Activated CD4-positive, alpha-beta T cell treated with anti-CD3 and anti-CD28 coated beads, Interleukin-2, amount 10 ng/mL, durations not matched to agents 7 days and 5 days (primary cell): Measurements from ENCODE around the gene OAS3. TPM values are rescaled to one million over a fixed set of nuclear protein-coding genes. Genes with fewer than 3 reads are reported as not detected.
A peak's percentile ranks its signal among the peaks of the same experiment; 100 is the strongest.

Experiments
- CTCF ChIA-PET: fragments of 350-600 bp; sonication (Branson Sonifier 250); formaldehyde crosslinking; loops from one replicate; lab custom pipeline; 2021; ENCODE audit warnings: antibody characterized with exemption; lab: Charles Lee
- POLR2A ChIA-PET: fragments of 350-600 bp; sonication (Branson Sonifier 250); formaldehyde crosslinking; loops from one replicate; lab custom pipeline; 2021; ENCODE audit warnings: antibody characterized with exemption; lab: Charles Lee
- DNase-seq: peaks from one replicate; pipeline ENCODE4 v3.0.0-alpha.2; 2020
- H3K27ac Mint-ChIP-seq: one replicate; pipeline ENCODE4 v1.8.0; 2021; ENCODE audit warnings: mild to moderate bottlenecking, moderate library complexity, mixed read lengths
- H3K27me3 Mint-ChIP-seq: one replicate; pipeline ENCODE4 v1.8.0; 2021; ENCODE audit warnings: mixed read lengths
- H3K36me3 Mint-ChIP-seq: one replicate; pipeline ENCODE4 v1.8.0; 2021; ENCODE audit warnings: low read depth, mixed read lengths
- H3K4me1 Mint-ChIP-seq: one replicate; pipeline ENCODE4 v1.8.0; 2021; ENCODE audit warnings: mixed read lengths
- H3K4me3 Mint-ChIP-seq: one replicate; pipeline ENCODE4 v1.8.0; 2021; ENCODE audit warnings: mild to moderate bottlenecking, moderate library complexity, mixed read lengths
- H3K9me3 Mint-ChIP-seq: one replicate; pipeline ENCODE4 v1.8.0; 2021; ENCODE audit warnings: mixed read lengths
- total RNA-seq, 2 experiments: library from RNA; stranded (reverse); gene quantifications; one replicate each; pipeline ENCODE4 v1.2.3, GENCODE V29; 2021

Gene OAS3
- total RNA-seq, 2 experiments from 2014 or later: 202 to 204 TPM

DNA sequence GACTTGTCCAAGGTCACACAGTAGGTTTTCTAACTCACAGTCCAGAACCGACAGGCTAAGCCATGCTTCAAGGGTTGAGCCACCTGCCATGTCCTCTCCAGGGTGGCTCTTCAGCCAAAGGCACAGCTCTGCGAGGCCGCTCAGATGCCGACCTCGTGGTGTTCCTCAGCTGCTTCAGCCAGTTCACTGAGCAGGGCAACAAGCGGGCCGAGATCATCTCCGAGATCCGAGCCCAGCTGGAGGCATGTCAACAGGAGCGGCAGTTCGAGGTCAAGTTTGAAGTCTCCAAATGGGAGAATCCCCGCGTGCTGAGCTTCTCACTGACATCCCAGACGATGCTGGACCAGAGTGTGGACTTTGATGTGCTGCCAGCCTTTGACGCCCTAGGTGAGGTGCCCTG lies 27.4 kb downstream of the OAS3 start:
- ChIA-PET CTCF (interaction anchor here (1.2 kb wide), 1 partner anchor 12 kb away, joined by 4 read pairs; the partner anchor contains the start of gene OAS2), POLR2A (no interaction called here)
- Mint-ChIP-seq H3K27ac (no peak overlapping the region), H3K27me3 (no peaks in the 10 kb centered on the region), H3K9me3 (no peaks in the 10 kb centered on the region), H3K36me3 (peaks cover 92% of the 10 kb centered on the region), H3K4me3 (no peak overlapping the region), H3K4me1 (peaks cover 8% of the 10 kb centered on the region)
- DNase-seq: no peak

DNA sequence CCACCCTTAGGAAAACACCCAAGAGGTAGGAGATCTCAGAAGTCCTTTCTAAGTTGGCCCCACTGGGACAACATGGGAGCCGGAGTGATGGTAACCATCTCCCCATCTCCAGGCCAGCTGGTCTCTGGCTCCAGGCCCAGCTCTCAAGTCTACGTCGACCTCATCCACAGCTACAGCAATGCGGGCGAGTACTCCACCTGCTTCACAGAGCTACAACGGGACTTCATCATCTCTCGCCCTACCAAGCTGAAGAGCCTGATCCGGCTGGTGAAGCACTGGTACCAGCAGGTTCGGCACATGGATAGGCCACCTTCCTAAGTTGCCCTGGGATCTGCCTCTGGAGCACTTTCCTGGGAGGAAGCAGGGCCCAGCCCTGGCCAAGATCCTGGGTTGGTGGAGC lies 29.0 kb downstream of the OAS3 start:
- no peak overlapping the region for H3K27ac Mint-ChIP-seq

DNA sequence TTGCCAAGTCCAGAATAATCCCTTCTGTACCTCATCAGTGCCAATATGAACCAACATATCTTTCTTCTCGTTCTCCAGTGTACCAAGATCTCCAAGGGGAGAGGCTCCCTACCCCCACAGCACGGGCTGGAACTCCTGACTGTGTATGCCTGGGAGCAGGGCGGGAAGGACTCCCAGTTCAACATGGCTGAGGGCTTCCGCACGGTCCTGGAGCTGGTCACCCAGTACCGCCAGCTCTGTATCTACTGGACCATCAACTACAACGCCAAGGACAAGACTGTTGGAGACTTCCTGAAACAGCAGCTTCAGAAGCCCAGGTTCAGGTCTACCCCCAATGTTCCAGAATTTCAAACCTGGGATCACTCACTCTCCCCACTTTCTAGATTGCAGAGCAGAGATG lies 29.6 kb downstream of the OAS3 start:
- no peak overlapping the region for H3K27ac Mint-ChIP-seq
- ChIA-PET CTCF (interaction anchor here (2.8 kb wide), 1 partner anchor 10 kb away, joined by 14 read pairs; the partner anchor contains the start of gene OAS2), POLR2A (no interaction called here)
- H3K4me3 Mint-ChIP-seq: no peak overlapping the region
- no peak for DNase-seq
- peaks cover 82% of the 10 kb centered on the region for H3K36me3 Mint-ChIP-seq
- H3K4me1 Mint-ChIP-seq: no peaks in the 10 kb centered on the region
- no peaks in the 10 kb centered on the region for H3K27me3 Mint-ChIP-seq
- no peaks in the 10 kb centered on the region for H3K9me3 Mint-ChIP-seq

More for the DNA sequence above, 29.0 kb downstream of the OAS3 start:
- H3K4me3 Mint-ChIP-seq: no peak overlapping the region
- ChIA-PET CTCF (interaction anchor here (2.8 kb wide), 1 partner anchor 10 kb away, joined by 14 read pairs; the partner anchor contains the start of gene OAS2), POLR2A (no interaction called here)
- no peaks in the 10 kb centered on the region for H3K4me1 Mint-ChIP-seq
- DNase-seq: no peak
- no peaks in the 10 kb centered on the region for H3K27me3 Mint-ChIP-seq
- no peaks in the 10 kb centered on the region for H3K9me3 Mint-ChIP-seq
- H3K36me3 Mint-ChIP-seq: peaks cover 86% of the 10 kb centered on the region

DNA sequence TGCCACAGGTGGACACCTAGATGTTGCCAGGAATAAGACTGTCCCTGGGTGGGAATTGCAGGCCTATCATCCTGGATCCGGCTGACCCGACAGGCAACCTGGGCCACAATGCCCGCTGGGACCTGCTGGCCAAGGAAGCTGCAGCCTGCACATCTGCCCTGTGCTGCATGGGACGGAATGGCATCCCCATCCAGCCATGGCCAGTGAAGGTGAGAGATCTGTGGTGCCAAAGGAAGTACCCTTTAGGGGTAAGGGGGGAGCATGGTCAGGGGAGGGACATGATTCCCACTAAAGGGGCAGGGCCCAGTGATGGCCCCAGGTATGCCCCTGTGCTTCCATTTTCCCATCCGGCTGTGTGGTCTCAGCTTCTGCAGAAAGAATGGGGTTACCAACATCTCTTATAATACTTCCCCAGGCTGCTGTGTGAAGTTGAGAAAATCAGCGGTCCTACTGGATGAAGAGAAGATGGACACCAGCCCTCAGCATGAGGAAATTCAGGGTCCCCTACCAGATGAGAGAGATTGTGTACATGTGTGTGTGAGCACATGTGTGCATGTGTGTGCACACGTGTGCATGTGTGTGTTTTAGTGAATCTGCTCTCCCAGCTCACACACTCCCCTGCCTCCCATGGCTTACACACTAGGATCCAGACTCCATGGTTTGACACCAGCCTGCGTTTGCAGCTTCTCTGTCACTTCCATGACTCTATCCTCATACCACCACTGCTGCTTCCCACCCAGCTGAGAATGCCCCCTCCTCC lies 31.5 kb downstream of the OAS3 start:
- no peaks in the 10 kb centered on the region for H3K9me3 Mint-ChIP-seq
- H3K36me3 Mint-ChIP-seq: peaks cover 80% of the 10 kb centered on the region
- CTCF ChIA-PET: interaction anchor here (1.3 kb wide), 1 partner anchor 23 kb away, joined by 3 read pairs; no protein-coding TSS in a partner anchor
- POLR2A ChIA-PET: no interaction called here
- H3K27ac Mint-ChIP-seq: peak overlapping the region; percentile 16
- DNase-seq: no peak
- no peaks in the 10 kb centered on the region for H3K27me3 Mint-ChIP-seq
- H3K4me1 Mint-ChIP-seq: no peaks in the 10 kb centered on the region
- H3K4me3 Mint-ChIP-seq: no peak overlapping the region

DNA sequence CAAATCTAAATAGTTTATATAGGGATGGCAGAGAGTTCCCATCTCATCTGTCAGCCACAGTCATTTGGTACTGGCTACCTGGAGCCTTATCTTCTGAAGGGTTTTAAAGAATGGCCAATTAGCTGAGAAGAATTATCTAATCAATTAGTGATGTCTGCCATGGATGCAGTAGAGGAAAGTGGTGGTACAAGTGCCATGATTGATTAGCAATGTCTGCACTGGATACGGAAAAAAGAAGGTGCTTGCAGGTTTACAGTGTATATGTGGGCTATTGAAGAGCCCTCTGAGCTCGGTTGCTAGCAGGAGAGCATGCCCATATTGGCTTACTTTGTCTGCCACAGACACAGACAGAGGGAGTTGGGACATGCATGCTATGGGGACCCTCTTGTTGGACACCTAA lies 32.1 kb downstream of the OAS3 start:
- Mint-ChIP-seq H3K27ac (peak overlapping the region; percentile 16), H3K4me3 (no peak overlapping the region), H3K9me3 (no peaks in the 10 kb centered on the region), H3K4me1 (peaks cover 2% of the 10 kb centered on the region), H3K36me3 (peaks cover 75% of the 10 kb centered on the region), H3K27me3 (no peaks in the 10 kb centered on the region)
- ChIA-PET POLR2A (no interaction called here), CTCF (interaction anchor here (1.3 kb wide), 1 partner anchor 22 kb away, joined by 3 read pairs; no protein-coding TSS in a partner anchor)
- no peak for DNase-seq

DNA sequence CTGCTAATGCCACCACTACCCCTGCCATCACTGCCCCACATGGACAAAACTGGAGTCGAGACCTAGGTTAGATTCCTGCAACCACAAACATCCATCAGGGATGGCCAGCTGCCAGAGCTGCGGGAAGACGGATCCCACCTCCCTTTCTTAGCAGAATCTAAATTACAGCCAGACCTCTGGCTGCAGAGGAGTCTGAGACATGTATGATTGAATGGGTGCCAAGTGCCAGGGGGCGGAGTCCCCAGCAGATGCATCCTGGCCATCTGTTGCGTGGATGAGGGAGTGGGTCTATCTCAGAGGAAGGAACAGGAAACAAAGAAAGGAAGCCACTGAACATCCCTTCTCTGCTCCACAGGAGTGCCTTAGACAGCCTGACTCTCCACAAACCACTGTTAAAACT lies 33.0 kb downstream of the OAS3 start:
- H3K9me3 Mint-ChIP-seq: no peaks in the 10 kb centered on the region
- H3K4me1 Mint-ChIP-seq: peaks cover 7% of the 10 kb centered on the region
- H3K36me3 Mint-ChIP-seq: peaks cover 66% of the 10 kb centered on the region
- DNase-seq: no peak
- H3K27me3 Mint-ChIP-seq: no peaks in the 10 kb centered on the region
- no peak overlapping the region for H3K4me3 Mint-ChIP-seq
- POLR2A ChIA-PET: no interaction called here
- CTCF ChIA-PET: no interaction called here
- no peak overlapping the region for H3K27ac Mint-ChIP-seq

DNA sequence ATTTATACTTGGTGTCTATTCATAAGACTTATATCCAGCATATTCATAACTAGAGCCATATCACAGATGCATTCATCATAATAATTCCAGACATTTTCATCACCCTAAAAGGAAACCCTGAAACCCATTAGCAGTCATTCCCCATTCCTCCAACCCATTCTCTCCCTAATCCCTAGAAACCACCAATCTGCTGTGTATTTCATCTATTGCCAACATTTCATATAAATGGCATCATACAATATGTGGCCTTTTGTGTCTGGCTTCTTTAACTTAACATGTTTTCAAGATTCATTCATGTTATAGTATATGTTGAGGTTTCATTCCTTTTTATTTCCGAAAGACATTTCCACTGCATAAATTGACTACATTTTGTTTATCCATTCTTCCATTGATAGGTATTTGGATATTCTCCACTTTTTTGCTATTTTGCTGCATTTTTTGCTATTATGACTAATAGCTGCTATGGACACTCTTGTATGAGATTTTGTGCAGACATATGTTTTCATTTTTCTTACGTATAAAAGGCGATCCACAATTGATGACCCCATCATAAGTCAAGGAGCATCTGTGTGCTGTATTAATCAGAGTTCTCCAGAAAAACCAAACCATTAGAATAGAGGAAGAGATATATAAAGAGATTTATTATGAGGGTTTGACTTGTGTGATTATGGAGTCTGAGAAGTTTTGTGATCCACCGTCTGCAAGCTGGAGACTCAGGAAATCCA lies 34.9 kb downstream of the OAS3 start:
- Mint-ChIP-seq H3K4me1 (peaks cover 24% of the 10 kb centered on the region), H3K4me3 (no peak overlapping the region), H3K27ac (no peak overlapping the region), H3K27me3 (no peaks in the 10 kb centered on the region), H3K9me3 (no peaks in the 10 kb centered on the region), H3K36me3 (peaks cover 48% of the 10 kb centered on the region)
- DNase-seq: no peak
- POLR2A ChIA-PET: no interaction called here
- CTCF ChIA-PET: interaction anchor here (0.6 kb wide), 1 partner anchor 1070 kb away, joined by 3 read pairs; no protein-coding TSS in a partner anchor

DNA sequence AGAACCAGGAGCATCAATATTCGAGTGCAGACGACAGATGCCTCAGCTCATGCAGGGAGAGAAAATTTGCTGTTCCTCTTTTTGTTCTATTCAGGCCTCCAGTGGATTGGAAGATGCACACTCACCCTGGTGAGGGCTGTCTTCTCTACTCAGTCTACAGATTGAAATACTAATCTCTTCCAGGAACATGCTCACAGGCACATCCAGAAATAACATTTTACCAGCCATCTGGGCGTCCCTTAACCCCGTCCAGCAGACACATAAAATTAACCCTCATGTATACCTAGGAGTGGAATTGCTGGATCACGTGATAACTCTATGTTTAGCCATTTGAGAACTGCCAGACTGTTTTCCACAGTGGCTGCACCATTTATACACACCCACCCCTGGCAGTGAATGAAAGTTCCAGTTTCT lies 35.6 kb downstream of the OAS3 start:
- DNase-seq: no peak
- H3K27me3 Mint-ChIP-seq: no peaks in the 10 kb centered on the region
- H3K4me1 Mint-ChIP-seq: peaks cover 24% of the 10 kb centered on the region
- ChIA-PET POLR2A (no interaction called here), CTCF (no interaction called here)
- H3K9me3 Mint-ChIP-seq: no peaks in the 10 kb centered on the region
- H3K4me3 Mint-ChIP-seq: no peak overlapping the region
- H3K36me3 Mint-ChIP-seq: peaks cover 47% of the 10 kb centered on the region
- no peak overlapping the region for H3K27ac Mint-ChIP-seq

DNA sequence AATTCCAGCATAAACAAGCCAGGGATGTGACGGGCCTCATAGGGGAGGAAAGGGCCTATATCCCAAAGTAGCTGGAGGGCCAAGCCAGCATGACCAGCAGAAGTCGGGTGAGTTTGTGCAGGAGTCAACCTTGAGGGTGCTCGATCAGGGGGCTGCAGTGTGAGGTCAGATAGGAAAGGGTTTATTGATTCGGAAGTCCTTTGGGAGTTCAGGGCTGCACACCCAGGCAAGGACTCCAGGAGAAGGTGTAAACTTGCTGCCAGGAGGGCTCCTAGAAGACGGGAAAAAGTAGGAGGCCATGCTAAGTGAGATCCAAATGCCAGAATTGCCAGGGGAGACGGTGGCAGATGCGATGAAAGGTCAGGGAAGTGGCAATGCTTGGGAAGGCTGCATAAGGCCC lies 36.6 kb downstream of the OAS3 start:
- POLR2A ChIA-PET: interaction anchor here (0.6 kb wide), 1 partner anchor 49 kb away, joined by 3 read pairs; no protein-coding TSS in a partner anchor
- Mint-ChIP-seq H3K27me3 (no peaks in the 10 kb centered on the region), H3K9me3 (no peaks in the 10 kb centered on the region), H3K36me3 (peaks cover 48% of the 10 kb centered on the region), H3K27ac (no peak overlapping the region), H3K4me1 (peaks cover 24% of the 10 kb centered on the region), H3K4me3 (no peak overlapping the region)
- DNase-seq: no peak
- CTCF ChIA-PET: interaction anchor here (1.0 to 2.5 kb wide), 3 partner anchors 15 to 31 kb away, joined by 4 to 10 read pairs (median 6); no protein-coding TSS in a partner anchor

DNA sequence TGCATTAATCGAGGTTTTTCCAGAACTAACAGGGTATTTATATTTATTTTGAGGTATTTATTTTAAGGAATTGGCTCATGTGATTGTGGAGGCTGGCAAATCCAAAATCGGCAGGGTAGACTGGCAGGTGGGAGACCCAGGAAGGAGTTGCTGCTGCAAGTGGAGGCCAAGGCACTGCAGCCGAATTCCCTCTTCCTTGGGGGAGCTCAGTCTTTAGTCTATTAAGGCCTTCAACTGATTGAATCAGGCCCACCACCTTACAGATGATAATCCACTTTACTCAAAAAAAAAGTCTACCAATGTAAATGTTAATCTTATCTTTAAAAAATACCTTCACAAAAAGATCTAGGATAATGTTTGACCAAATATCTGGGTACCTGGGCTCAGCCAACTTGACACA lies 38.9 kb downstream of the OAS3 start:
- H3K9me3 Mint-ChIP-seq: peaks cover 9% of the 10 kb centered on the region

DNA sequence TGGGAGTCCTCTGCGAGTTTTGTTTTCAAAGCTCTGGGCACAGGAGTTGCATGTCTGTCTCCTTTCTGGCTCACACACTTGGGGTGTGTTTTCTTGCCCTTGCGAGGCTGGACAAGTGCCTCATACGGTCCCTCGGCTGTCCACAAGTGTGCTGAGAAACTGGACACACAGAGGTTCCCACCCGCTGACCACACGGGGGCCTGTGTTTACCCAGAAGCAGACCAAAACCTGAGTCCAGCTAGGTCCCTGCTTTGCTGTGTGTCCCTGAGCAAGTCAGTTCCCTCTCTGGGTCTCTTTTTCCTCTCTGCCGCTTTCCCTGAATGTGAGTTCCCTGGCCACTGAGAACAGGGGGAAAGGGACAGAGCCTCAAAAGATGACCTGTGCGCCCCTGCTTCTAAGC lies 39.4 kb downstream of the OAS3 start:
- ChIA-PET CTCF (interaction anchor here (0.9 to 3.2 kb wide), 12 partner anchors 10 to 77 kb away, joined by 3 to 45 read pairs (median 6); partner anchors contain the start of gene OAS1), POLR2A (interaction anchor here (0.9 to 2.7 kb wide), 9 partner anchors 10 to 852 kb away, joined by 3 to 39 read pairs (median 3); partner anchors contain the start of genes OAS1, OAS3 and TRAFD1)
- Mint-ChIP-seq H3K4me1 (peaks cover 46% of the 10 kb centered on the region), H3K9me3 (peaks cover 14% of the 10 kb centered on the region), H3K4me3 (peak overlapping the region; percentile 84), H3K27me3 (no peaks in the 10 kb centered on the region), H3K27ac (peak overlapping the region; percentile 99), H3K36me3 (peaks cover 55% of the 10 kb centered on the region)
- no peak for DNase-seq

More for the DNA sequence above, 38.9 kb downstream of the OAS3 start:
- DNase-seq: no peak
- Mint-ChIP-seq H3K27ac (peak overlapping the region; percentile 99), H3K4me3 (no peak overlapping the region), H3K36me3 (peaks cover 52% of the 10 kb centered on the region), H3K27me3 (no peaks in the 10 kb centered on the region), H3K4me1 (peaks cover 41% of the 10 kb centered on the region)
- CTCF ChIA-PET: interaction anchor here (0.9 to 3.2 kb wide), 9 partner anchors 9 to 77 kb away, joined by 3 to 45 read pairs (median 5); partner anchors contain the start of gene OAS1
- POLR2A ChIA-PET: interaction anchor here (0.9 to 2.7 kb wide), 2 partner anchors 13 to 37 kb away, joined by 3 to 14 read pairs; no protein-coding TSS in a partner anchor
